Omental fat pad (tissue), 4 donors: ENCODE results near the gene TEKT3. TPM values are rescaled to one million over a fixed set of nuclear protein-coding genes. Genes with fewer than 3 reads are reported as not detected.
A peak's percentile ranks its signal among the peaks of the same experiment; 100 is the strongest.

ENCODE experiments used
- ATAC-seq: fragments of 150-250 bp; one replicate; pipeline ENCODE4 v1.9.1; 2016; ENCODE audit warnings: mild to moderate bottlenecking, moderate library complexity; ENCODE audit not compliant: low FRiP score
- DNase-seq: peaks from one replicate; pipeline ENCODE4 v3.0.0-alpha.2; 2019; ENCODE audit warnings: low spot score
- total RNA-seq, 4 donors: library from RNA; depleted of rRNA; stranded (reverse); fragments of >200 nt; gene quantifications; one replicate each; pipeline ENCODE4 v1.1.0, GENCODE V29; 2016
- TF ChIP-seq, protein P1 (sequence below), 3 donors: fragments of 450-650 bp; IDR thresholded peaks; one replicate each; pipeline ENCODE4 v1.5.1; 2016 to 2017; ENCODE audit warnings: antibody characterized with exemption in 3 of 3, mild to moderate bottlenecking in 3 of 3, moderate library complexity in 2 of 3

TEKT3 gene
- total RNA-seq, 4 donors from 2014 or later, result 0.44 to 0.79 TPM; not detected in 2

DNA sequence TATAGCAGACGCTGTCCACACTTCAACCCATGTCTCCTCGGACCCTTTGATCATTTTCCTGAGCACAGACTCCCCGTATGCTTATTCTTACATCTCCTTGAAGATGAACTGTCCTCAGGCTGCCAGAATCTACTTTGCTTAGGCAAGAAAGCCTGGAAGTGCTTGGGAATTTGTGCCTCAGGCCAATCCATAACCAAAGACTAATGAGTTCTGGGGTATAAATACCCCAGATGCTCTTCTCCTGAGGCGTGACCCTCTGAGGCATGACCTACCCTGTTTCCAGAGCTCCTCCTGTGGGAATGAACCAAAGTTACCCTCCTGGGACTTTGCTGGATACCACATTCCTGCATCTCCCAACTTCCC, 10.1 kb upstream of the TEKT3 start:
- no peak for DNase-seq
- TF ChIP-seq, protein P1, sequence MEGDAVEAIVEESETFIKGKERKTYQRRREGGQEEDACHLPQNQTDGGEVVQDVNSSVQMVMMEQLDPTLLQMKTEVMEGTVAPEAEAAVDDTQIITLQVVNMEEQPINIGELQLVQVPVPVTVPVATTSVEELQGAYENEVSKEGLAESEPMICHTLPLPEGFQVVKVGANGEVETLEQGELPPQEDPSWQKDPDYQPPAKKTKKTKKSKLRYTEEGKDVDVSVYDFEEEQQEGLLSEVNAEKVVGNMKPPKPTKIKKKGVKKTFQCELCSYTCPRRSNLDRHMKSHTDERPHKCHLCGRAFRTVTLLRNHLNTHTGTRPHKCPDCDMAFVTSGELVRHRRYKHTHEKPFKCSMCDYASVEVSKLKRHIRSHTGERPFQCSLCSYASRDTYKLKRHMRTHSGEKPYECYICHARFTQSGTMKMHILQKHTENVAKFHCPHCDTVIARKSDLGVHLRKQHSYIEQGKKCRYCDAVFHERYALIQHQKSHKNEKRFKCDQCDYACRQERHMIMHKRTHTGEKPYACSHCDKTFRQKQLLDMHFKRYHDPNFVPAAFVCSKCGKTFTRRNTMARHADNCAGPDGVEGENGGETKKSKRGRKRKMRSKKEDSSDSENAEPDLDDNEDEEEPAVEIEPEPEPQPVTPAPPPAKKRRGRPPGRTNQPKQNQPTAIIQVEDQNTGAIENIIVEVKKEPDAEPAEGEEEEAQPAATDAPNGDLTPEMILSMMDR (IDR thresholded peaks at IDR 0.05), result no peak
- ATAC-seq, result no peak

DNA sequence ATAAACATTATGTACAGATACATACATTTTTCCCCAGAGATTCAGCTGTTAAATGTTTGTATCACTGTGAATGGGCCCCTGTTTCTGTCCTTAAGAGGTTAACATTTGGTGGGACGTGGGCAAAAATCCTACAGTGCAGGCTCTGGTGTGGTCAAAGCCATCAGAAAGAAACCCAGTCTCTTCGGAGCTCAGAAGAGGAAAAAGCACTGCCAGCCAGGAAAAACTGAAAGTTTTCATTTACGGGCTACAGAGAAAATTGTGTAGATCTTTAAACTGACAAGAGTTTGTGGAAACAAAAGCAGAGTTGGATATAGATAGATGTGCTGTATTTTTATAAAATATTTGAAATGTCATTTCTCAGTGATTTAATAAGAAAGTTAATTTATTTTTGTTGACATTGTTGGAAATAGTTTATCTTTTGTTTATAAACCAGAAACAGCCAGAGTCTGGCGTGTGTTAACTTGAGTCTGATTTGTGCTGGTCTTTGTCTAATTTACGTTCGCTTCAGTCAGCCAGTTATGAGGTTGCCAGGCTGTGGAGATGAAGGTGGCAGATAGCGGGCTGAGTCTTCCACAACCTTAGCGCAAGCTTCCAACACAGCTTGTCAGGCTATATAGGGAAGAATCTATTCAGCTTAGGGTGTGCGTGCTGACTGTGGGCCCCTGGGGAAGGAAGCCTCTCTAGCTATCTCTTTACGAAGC, 9.5 kb upstream of the TEKT3 start:
- ATAC-seq, result peak; percentile 38
- TF ChIP-seq, protein P1 (IDR thresholded peaks at IDR 0.05), result no peak
- no peak for DNase-seq

DNA sequence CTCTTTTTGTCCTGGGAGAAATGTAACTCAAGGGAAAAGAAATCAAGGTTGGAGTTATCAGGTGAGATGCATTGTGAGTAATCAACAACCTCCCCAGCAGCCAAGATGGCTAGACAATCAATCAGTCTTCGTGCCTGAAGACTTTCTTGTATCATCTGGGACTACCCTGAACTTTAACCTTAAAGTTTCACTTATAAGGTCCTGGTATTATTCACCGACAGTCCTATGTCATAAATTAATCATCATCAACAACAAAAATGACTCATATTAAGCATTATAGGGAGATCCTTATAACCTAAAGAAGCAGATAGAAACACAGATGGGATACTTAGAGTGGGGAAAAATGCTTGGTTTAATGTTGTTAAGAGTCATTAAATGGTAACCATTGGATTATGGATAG, 7.7 kb upstream of the TEKT3 start:
- DNase-seq (no peak), ATAC-seq (no peak)
- TF ChIP-seq, protein P1 (IDR thresholded peaks at IDR 0.05), result no peak

DNA sequence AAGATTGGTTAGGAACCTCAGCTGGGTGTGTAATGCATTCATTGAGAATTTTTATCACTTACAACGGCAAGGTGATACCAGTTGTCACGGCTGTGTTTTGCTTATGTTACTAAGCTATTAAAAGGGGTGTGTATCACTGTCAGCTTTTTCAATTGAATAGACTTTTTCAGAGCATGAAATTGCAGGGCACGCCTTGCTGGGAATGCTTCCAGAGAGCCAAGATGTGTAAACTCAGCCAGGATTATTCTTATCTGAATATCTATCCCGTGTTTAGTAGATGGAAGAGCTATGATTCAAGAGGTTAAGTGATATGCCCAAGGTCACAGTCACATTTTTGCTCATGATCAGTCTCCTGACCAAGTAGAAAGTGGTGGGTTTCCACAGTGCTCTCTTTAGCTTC, 6.6 kb upstream of the TEKT3 start:
- TF ChIP-seq, protein P1 (IDR thresholded peaks at IDR 0.05), result no peak
- ATAC-seq, result no peak
- DNase-seq, result no peak

DNA sequence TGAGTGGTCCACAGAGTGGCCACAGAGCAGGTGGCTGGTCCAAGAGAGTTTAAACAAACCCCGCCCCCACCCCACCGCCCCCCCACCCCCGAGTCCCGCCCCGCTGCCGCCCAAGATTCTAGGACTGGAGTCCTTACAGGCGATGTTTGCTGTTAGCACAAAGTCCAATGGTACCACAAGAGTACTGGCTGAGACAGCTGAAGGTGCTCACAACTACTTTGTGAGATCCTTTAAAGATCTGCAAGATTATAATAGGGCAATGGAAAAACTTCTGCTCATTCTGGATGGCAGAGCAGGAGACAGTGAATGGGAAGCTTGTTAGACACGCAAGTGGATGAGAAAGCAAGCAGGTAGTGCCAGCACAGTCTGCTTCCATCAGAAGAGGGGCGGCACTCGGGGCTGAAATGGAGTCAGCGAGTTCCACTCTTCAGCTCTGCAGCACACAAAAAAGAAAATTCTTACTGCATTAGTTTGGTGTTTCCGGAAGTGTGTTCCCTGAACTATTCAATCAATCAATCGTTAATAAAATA, 4.7 kb upstream of the TEKT3 start:
- TF ChIP-seq, protein P1 (IDR thresholded peaks at IDR 0.05), result no peak
- no peak for ATAC-seq
- DNase-seq, result no peak

DNA sequence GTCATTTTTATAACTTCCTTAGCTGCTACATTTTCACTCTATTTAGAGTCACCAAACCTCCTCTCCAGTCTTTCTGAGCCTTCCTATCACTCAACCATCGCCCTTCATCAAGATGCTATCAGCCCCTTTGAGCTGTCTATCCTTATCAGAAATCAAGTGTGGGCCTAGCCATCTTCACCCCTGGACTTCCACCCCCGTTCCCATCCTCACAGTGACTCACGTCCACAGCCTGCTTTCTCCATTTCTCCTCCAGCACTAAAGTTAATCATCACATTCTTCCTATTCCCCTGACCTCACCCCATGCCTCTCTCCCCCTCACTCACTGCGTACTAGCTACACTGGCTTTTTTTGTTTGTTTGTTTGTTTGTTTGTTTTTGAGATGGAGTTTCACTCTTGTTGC, 2.4 kb upstream of the TEKT3 start:
- TF ChIP-seq, protein P1 (IDR thresholded peaks at IDR 0.05), result no peak
- no peak for ATAC-seq
- no peak for DNase-seq

DNA sequence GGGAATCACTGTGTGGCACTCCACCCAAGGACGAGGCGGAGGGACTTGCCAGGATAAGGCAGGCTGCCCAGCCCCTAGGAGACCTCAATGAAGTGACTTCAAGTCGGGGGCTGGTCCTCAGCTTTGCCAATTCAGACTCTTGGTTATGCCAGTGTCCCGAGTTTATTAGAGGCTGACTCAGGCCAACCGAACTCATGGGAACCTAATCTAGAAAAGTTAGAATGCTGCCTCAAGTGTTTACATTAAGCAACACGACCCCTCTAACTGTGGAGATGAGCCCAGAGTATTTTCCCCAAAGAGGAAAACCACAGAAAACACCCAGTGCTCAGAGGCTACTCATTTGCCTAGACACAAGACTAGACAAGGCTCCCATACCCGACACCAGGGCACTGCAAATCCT, 1.1 kb upstream of the TEKT3 start:
- no peak for ATAC-seq
- DNase-seq, result no peak
- TF ChIP-seq, protein P1 (IDR thresholded peaks at IDR 0.05), result no peak
